Peyer's patch (tissue), 4 donors: ENCODE data around the gene TMEM87B. TPM values are rescaled to one million over a fixed set of nuclear protein-coding genes. Genes with fewer than 3 reads are reported as not detected.

Experiments
- DNase-seq, 3 donors: peaks; one replicate each; pipeline ENCODE4 v3.0.0-alpha.2; 2017 to 2019
- H3K27ac ChIP-seq, 4 donors: fragments of 200-600 bp; sonication (generic); one replicate each; pipeline ENCODE4 v1.5.1; 2016 to 2019
- H3K27me3 ChIP-seq, 2 donors: fragments of 200-600 bp; sonication (generic); one replicate each; pipeline ENCODE4 v1.5.1; 2019
- H3K36me3 ChIP-seq, 3 donors: fragments of 200-600 bp; sonication (generic); one replicate each; pipeline ENCODE4 v1.5.1; 2016 to 2019
- H3K4me1 ChIP-seq, 4 donors: fragments of 200-600 bp; sonication (generic); one replicate each; pipeline ENCODE4 v1.5.1; 2016 to 2019
- H3K4me3 ChIP-seq, 4 donors: fragments of 200-600 bp; sonication (generic); 1 replicate in 3 of 4; 2 replicates in 1 of 4; pipeline ENCODE4 v1.5.1; 2016 to 2019; ENCODE audit warnings: mild to moderate bottlenecking in 1 of 4
- H3K9me3 ChIP-seq, 4 donors: fragments of 200-600 bp; sonication (generic); one replicate each; pipeline ENCODE4 v1.5.1; 2016 to 2019; ENCODE audit warnings: mild to moderate bottlenecking in 1 of 4
- POLR2A ChIP-seq, 2 donors: fragments of 450-650 bp; IDR thresholded peaks; one replicate each; pipeline ENCODE4 v1.5.1; 2017; ENCODE audit warnings: antibody characterized with exemption in 2 of 2, mild to moderate bottlenecking in 2 of 2, moderate library complexity in 2 of 2
- total RNA-seq, 4 donors: library from RNA; depleted of rRNA; stranded (reverse); fragments of >200 nt; gene quantifications; one replicate each; pipeline ENCODE4 v1.1.0, GENCODE V29; 2016
- TF ChIP-seq, protein P1 (sequence below), 6 experiments: fragments of 450-650 bp in 4 of 6; fragments of 200-600 bp in 2 of 6; sonication (generic) in 1 of 6; IDR thresholded peaks; one replicate each; pipeline ENCODE4 v1.5.1; 2017 to 2019; ENCODE audit warnings: antibody characterized with exemption in 6 of 6, mild to moderate bottlenecking in 3 of 6, moderate library complexity in 1 of 6

TMEM87B gene
- total RNA-seq, 4 donors from 2014 or later, result 22.3 to 85.6 (median 48.6) TPM

- Histone ChIP-seq H3K27ac (peak overlapping the region in 1 of 4 donors; percentile 13), H3K4me3 (no peak overlapping the region), H3K4me1 (peaks cover 0 to 15% (median 0%) of the 10 kb centered on the region in 4 donors), H3K27me3 (no peaks in the 10 kb centered on the region), H3K9me3 (no peaks in the 10 kb centered on the region), H3K36me3 (no peaks in the 10 kb centered on the region)
- DNase-seq, result peak in 2 of 3 donors; percentile 59 to 67
- no peak for TF ChIP-seq POLR2A (IDR thresholded peaks at IDR 0.05)
- TF ChIP-seq, protein P1, sequence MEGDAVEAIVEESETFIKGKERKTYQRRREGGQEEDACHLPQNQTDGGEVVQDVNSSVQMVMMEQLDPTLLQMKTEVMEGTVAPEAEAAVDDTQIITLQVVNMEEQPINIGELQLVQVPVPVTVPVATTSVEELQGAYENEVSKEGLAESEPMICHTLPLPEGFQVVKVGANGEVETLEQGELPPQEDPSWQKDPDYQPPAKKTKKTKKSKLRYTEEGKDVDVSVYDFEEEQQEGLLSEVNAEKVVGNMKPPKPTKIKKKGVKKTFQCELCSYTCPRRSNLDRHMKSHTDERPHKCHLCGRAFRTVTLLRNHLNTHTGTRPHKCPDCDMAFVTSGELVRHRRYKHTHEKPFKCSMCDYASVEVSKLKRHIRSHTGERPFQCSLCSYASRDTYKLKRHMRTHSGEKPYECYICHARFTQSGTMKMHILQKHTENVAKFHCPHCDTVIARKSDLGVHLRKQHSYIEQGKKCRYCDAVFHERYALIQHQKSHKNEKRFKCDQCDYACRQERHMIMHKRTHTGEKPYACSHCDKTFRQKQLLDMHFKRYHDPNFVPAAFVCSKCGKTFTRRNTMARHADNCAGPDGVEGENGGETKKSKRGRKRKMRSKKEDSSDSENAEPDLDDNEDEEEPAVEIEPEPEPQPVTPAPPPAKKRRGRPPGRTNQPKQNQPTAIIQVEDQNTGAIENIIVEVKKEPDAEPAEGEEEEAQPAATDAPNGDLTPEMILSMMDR (IDR thresholded peaks at IDR 0.05), result no peak
These were observed 99.4 kb downstream of the TMEM87B start for GRCh38 chr2:112154246-112155117.

GRCh38 chr2:112155331-112156151 lies 100.5 kb downstream of the TMEM87B start:
- no peaks in the 10 kb centered on the region for H3K9me3 ChIP-seq
- TF ChIP-seq POLR2A (IDR thresholded peaks at IDR 0.05), result no peak
- TF ChIP-seq, protein P1 (IDR thresholded peaks at IDR 0.05), result no peak
- no peaks in the 10 kb centered on the region for H3K36me3 ChIP-seq
- no peaks in the 10 kb centered on the region for H3K27me3 ChIP-seq
- peaks cover 0 to 15% (median 0%) of the 10 kb centered on the region in 4 donors for H3K4me1 ChIP-seq
- H3K27ac ChIP-seq, result peak overlapping the region in 1 of 4 donors; percentile 59
- peak in 2 of 3 donors; percentile 55 to 61 for DNase-seq
- peak overlapping the region in 1 of 4 donors; percentile 16 for H3K4me3 ChIP-seq

DNA sequence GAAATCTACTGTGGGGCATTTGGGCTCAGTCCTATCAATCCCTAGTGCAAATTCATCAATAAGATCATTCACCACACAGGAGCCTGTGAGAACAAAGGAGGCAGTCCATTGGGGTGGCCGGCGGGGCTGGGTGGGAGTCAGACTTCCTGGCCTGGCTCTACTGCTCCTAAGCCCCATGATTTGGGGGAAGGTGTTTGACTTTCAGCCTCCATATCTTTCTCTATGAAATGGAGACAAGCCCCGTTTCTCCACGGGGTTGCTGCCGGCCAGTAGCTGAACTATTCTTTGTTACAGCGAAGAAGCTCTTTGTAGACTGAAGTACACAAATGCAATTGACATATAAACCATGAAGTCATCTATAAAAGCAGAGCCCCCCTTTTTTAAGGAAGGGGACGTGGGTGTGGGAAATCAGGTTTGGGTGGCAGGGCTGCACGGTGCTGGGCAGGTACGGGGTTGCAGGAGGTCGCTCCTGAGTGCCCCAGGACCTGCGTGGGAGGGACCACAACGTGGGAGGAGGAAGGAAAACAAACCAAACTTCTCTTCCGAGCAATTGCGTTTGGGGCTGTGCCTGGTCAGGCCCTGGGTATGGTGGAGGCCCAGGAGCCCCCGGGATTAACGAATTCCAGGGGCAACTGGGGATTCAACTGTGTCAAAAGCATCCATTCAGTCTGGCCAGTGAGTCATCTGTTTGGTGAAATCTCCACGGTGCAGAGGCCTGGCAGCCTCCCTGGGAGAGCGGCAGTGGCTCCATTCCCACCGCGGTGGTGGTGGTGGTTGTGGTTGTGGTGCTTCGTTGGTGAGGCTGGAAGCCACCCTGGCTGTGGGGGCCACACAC lies 101.3 kb downstream of the TMEM87B start:
- H3K36me3 ChIP-seq, result no peaks in the 10 kb centered on the region
- H3K27ac ChIP-seq, result peak overlapping the region in 1 of 4 donors; percentile 59
- no peaks in the 10 kb centered on the region for H3K27me3 ChIP-seq
- peak in 1 of 3 donors; percentile 42 for DNase-seq
- H3K4me3 ChIP-seq, result peak overlapping the region in 1 of 4 donors; percentile 16
- peaks cover 0 to 15% (median 0%) of the 10 kb centered on the region in 4 donors for H3K4me1 ChIP-seq
- TF ChIP-seq, protein P1 (IDR thresholded peaks at IDR 0.05), result no peak
- no peak for TF ChIP-seq POLR2A (IDR thresholded peaks at IDR 0.05)
- no peaks in the 10 kb centered on the region for H3K9me3 ChIP-seq

GRCh38 chr2:112157472-112157871 lies 102.4 kb downstream of the TMEM87B start:
- H3K4me3 ChIP-seq, result no peak overlapping the region
- DNase-seq, result no peak
- no peaks in the 10 kb centered on the region for H3K36me3 ChIP-seq
- no peaks in the 10 kb centered on the region for H3K9me3 ChIP-seq
- TF ChIP-seq POLR2A (IDR thresholded peaks at IDR 0.05), result no peak
- TF ChIP-seq, protein P1 (IDR thresholded peaks at IDR 0.05), result no peak
- H3K27ac ChIP-seq, result no peak overlapping the region
- H3K27me3 ChIP-seq, result no peaks in the 10 kb centered on the region
- peaks cover 0 to 15% (median 0%) of the 10 kb centered on the region in 4 donors for H3K4me1 ChIP-seq

GRCh38 chr2:112159454-112159921 lies 104.4 kb downstream of the TMEM87B start:
- Histone ChIP-seq H3K4me1 (peaks cover 0 to 15% (median 0%) of the 10 kb centered on the region in 4 donors), H3K27ac (peak overlapping the region in 1 of 4 donors; percentile 35), H3K4me3 (peak overlapping the region in 1 of 4 donors; percentile 18), H3K36me3 (no peaks in the 10 kb centered on the region), H3K27me3 (no peaks in the 10 kb centered on the region), H3K9me3 (no peaks in the 10 kb centered on the region)
- DNase-seq, result peak in 2 of 3 donors; percentile 79 to 86
- no peak for TF ChIP-seq POLR2A (IDR thresholded peaks at IDR 0.05)
- TF ChIP-seq, protein P1 (IDR thresholded peaks at IDR 0.05), result no peak
